SH-SY5Y (cell line): ENCODE measurements around the gene C1orf74.

Experiments
- GATA2 ChIP-seq: IDR thresholded peaks from 2 replicates; pipeline ENCODE4 v1.6.1; 2011; ENCODE audit warnings: mild to moderate bottlenecking, low read depth, low read length
- GATA3 ChIP-seq: IDR thresholded peaks from 2 replicates; pipeline ENCODE4 v1.6.1; 2011; ENCODE audit warnings: low read depth, mild to moderate bottlenecking, low read length, moderate library complexity

DNA sequence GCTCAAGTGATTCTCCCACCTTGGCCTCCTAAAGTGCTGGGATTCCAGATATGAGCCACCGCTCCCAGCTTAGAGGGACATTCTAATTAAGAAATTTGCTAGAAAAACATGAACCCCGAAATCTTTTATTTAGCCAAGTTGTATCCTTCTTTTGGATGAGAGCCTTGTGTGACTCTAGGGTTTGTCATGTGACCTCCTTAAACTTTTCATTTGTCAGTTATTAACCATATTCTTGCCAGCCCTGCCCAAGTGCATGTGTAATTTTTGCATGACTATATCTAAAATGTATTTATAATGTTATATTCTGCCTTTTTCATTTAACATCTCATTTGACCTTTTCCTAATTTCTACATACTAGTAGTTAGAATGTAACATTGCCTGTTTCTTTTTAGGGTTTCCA, 45.4 kb upstream of the C1orf74 start:
- TF ChIP-seq GATA2 (no peak), GATA3 (no peak)
